K562 (cell line): Measurements from ENCODE around the gene ASS1. TPM values are rescaled to one million over a fixed set of nuclear protein-coding genes. Genes with fewer than 3 reads are reported as not detected.

Experiments used
- ARNT ChIP-seq, 2 experiments: fragments of 450-650 bp; IDR thresholded peaks; 2 replicates each; pipeline ENCODE4 v1.6.1; 2016; ENCODE audit warnings: mild to moderate bottlenecking in 1 of 2
- C11orf30 ChIP-seq: fragments of 450-650 bp; IDR thresholded peaks from 2 replicates; pipeline ENCODE4 v1.6.1; 2016; ENCODE audit warnings: low read depth, mild to moderate bottlenecking
- E2F8 ChIP-seq: fragments of 450-650 bp; IDR thresholded peaks from 2 replicates; pipeline ENCODE4 v1.7.1; 2018; ENCODE audit warnings: mild to moderate bottlenecking, low read depth; ENCODE audit not compliant: partially characterized antibody
- ETV6 ChIP-seq, 3 experiments: fragments of 150-350 bp in 1 of 3; sonication (generic) in 1 of 3; formaldehyde crosslinking in 1 of 3; IDR thresholded peaks; 2 replicates each; pipeline versions ENCODE4 v1.6.1 to v1.8.0; 2014 to 2022; ENCODE audit warnings: borderline replicate concordance in 2 of 3, low read depth in 2 of 3, antibody characterized with exemption in 1 of 3, low read length in 1 of 3, mild to moderate bottlenecking in 1 of 3, missing genetic modification reagents in 1 of 3
- HMGN3 ChIP-seq: IDR thresholded peaks from 2 replicates; pipeline ENCODE4 v1.6.1; 2011; ENCODE audit warnings: borderline replicate concordance, low read depth, mild to moderate bottlenecking, mixed read lengths, low read length; ENCODE audit not compliant: insufficient read length; ENCODE audit errors: extremely low read depth
- JUND ChIP-seq, 2 experiments: IDR thresholded peaks; 2 replicates in 1 of 2; 3 replicates in 1 of 2; pipeline ENCODE4 v1.6.1; 2011; ENCODE audit warnings: borderline replicate concordance in 2 of 2, low read depth in 2 of 2, low read length in 2 of 2, improper control_type of control experiment in 1 of 2, missing biosample characterization in 1 of 2, missing genetic modification characterization in 1 of 2, missing genetic modification reagents in 1 of 2
- KLF13 ChIP-seq: fragments of 450-650 bp; IDR thresholded peaks from 2 replicates; pipeline ENCODE4 v1.6.1; 2016; ENCODE audit warnings: missing genetic modification characterization, low read depth, mild to moderate bottlenecking, missing compliant biosample characterization, moderate library complexity, borderline replicate concordance
- MGA ChIP-seq: fragments of 450-650 bp; IDR thresholded peaks from 2 replicates; pipeline ENCODE4 v1.6.1; 2016; ENCODE audit warnings: mild to moderate bottlenecking, moderate library complexity
- SPI1 ChIP-seq: IDR thresholded peaks from 2 replicates; pipeline ENCODE4 v1.6.1; 2011; ENCODE audit warnings: low read depth, low read length, control low read depth, borderline replicate concordance
- ZC3H8 ChIP-seq: fragments of 450-650 bp; IDR thresholded peaks from 2 replicates; pipeline ENCODE4 v1.6.1; 2017
- ZNF695 ChIP-seq: fragments of 450-650 bp; formaldehyde crosslinking; IDR thresholded peaks from 2 replicates; pipeline ENCODE4 v1.4.0; 2020; ENCODE audit warnings: mild to moderate bottlenecking, moderate library complexity
- polyA plus RNA-seq, 8 experiments: library from polyadenylated mRNA; depleted of rRNA in 4 of 8; stranded (reverse) in 5 of 8; unstranded in 3 of 8; fragments of >200 nt; fragmentation: Nextera tagmentation in 2 of 8; fragmentation: Illumina TruSeq in 1 of 8; extraction: Ambion mirVana in 2 of 8; extraction: Trizol in 1 of 8; gene quantifications; 2 replicates each; pipeline versions ENCODE4 v1.2.1 to v1.2.3, GENCODE V29; 2011 to 2014; ENCODE audit warnings: inconsistent platforms in 1 of 8, missing spikeins in 1 of 8
- total RNA-seq, 7 experiments: library from RNA; depleted of rRNA in 6 of 7; stranded (reverse); fragments of >200 nt in 6 of 7; fragmentation: Illumina TruSeq in 2 of 7; extraction: Trizol in 2 of 7; gene quantifications; 2 replicates each; pipeline versions ENCODE4 v1.2.1 to v1.2.3, GENCODE V29; 2011 to 2021; ENCODE audit warnings: low replicate concordance in 1 of 7

ASS1 gene
- total and polyA plus RNA-seq, 9 of the 15 experiments (the other 6 are each of a cell fraction or from before 2014, with no cell fraction given) = 1.5 to 5.7 (median 3.7) TPM

- TF ChIP-seq MGA = peak; percentile 93
- TF ChIP-seq KLF13 (tag) = 0 out of 2 replicates have a peak, but pooled peaks have one; percentile 21
- peak; percentile 67 for TF ChIP-seq E2F8
- peak in 1 of 2 experiments; percentile 77; a peak in 1 of 4 replicates for TF ChIP-seq ETV6 (IDR thresholded peaks at IDR 0.05; ENCODE audit: borderline replicate concordance in 1 of 2, low read depth in 2 of 2, low read length in 1 of 2)
- TF ChIP-seq ETV6 (CRISPR knock-in tag; IDR thresholded peaks at IDR 0.05; ENCODE audit: borderline replicate concordance) = no peak
- TF ChIP-seq JUND (IDR thresholded peaks at IDR 0.05; ENCODE audit: borderline replicate concordance, low read depth, low read length) = peak; percentile 87
- peak; percentile 84; the same call in 2 of the 3 replicates for TF ChIP-seq JUND (tag; IDR thresholded peaks at IDR 0.05; ENCODE audit: borderline replicate concordance, low read depth, low read length)
- TF ChIP-seq ARNT (IDR thresholded peaks at IDR 0.05) = peak; percentile 85 to 90; a peak in 3 of 4 replicates
- peak; percentile 88 for TF ChIP-seq SPI1
- peak; percentile 98 for TF ChIP-seq HMGN3
- no peak for TF ChIP-seq C11orf30
- TF ChIP-seq ZNF695 (CRISPR knock-in tag) = no peak
- no peak for TF ChIP-seq ZC3H8
These were observed 92.7 kb downstream of the ASS1 start (continued) for GRCh38 chr9:130537346-130538050.
